AG09319 (cell line): ENCODE data around the gene ARPP21.

Source experiments
- DNase-seq: peaks from one replicate; pipeline ENCODE4 v3.0.0-alpha.2; 2010; ENCODE audit warnings: low read depth; ENCODE audit errors: extremely low read depth
- CTCF ChIP-seq: IDR thresholded peaks from 2 replicates; pipeline ENCODE4 v1.5.1; 2011; ENCODE audit warnings: low read depth, mild to moderate bottlenecking, inconsistent platforms, low read length, moderate library complexity

The ARPP21 gene

GRCh38 chr3:35761311-35761710 lies 122.0 kb downstream of the ARPP21 start:
- DNase-seq: no peak
- TF ChIP-seq CTCF: no peak

- TF ChIP-seq CTCF: no peak
- no peak for DNase-seq
Observed at GRCh38 chr3:35772381-35773015, 133.2 kb downstream of the ARPP21 start.

GRCh38 chr3:35773417-35773816 lies 134.1 kb downstream of the ARPP21 start:
- no peak for DNase-seq
- TF ChIP-seq CTCF: no peak

GRCh38 chr3:35776346-35776745 lies 137.0 kb downstream of the ARPP21 start:
- no peak for DNase-seq
- no peak for TF ChIP-seq CTCF

GRCh38 chr3:35777065-35777464 lies 137.7 kb downstream of the ARPP21 start:
- TF ChIP-seq CTCF: no peak
- DNase-seq: no peak

- TF ChIP-seq CTCF: no peak
- DNase-seq: no peak
Observed at GRCh38 chr3:35777563-35778554, 138.5 kb downstream of the ARPP21 start.

- no peak for DNase-seq
- no peak for TF ChIP-seq CTCF
Observed at GRCh38 chr3:35779611-35780010, 140.3 kb downstream of the ARPP21 start.
